22Rv1 (cell line): ENCODE results near the gene PIK3R1.

Experiments
- H3K27ac ChIP-seq: fragments of 450-650 bp; 2 replicates; pipeline ENCODE4 v1.5.1; 2017
- ZFX ChIP-seq: fragments of 450-650 bp; IDR thresholded peaks from 2 replicates; pipeline ENCODE4 v1.6.1; 2017; ENCODE audit warnings: antibody characterized with exemption, borderline replicate concordance
- TF ChIP-seq, protein P1 (sequence below): fragments of 450-650 bp; IDR thresholded peaks from 2 replicates; pipeline ENCODE4 v1.5.1; 2017; ENCODE audit warnings: mild to moderate bottlenecking

PIK3R1 gene

DNA sequence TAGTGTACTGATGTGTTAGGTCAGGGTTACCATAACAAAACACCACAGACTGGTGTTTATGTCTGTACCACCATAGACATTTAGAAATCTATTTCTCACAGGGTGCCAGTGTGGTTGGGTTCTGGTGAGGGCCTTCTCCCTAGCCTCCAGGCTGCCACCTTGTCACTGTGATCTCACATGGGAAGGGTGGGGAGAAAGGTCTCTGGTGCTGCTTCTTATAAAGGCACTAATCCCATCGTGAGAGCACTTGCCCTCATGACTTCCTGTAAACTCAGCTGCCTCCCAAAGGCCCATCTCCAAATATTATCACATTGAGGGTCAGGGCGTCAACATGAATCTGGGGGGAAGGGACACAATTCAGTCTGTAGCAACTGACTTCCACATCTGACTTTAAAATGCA, 49.8 kb downstream of the PIK3R1 start:
- no peak overlapping the region for H3K27ac ChIP-seq
- no peak for TF ChIP-seq ZFX
- TF ChIP-seq, protein P1, sequence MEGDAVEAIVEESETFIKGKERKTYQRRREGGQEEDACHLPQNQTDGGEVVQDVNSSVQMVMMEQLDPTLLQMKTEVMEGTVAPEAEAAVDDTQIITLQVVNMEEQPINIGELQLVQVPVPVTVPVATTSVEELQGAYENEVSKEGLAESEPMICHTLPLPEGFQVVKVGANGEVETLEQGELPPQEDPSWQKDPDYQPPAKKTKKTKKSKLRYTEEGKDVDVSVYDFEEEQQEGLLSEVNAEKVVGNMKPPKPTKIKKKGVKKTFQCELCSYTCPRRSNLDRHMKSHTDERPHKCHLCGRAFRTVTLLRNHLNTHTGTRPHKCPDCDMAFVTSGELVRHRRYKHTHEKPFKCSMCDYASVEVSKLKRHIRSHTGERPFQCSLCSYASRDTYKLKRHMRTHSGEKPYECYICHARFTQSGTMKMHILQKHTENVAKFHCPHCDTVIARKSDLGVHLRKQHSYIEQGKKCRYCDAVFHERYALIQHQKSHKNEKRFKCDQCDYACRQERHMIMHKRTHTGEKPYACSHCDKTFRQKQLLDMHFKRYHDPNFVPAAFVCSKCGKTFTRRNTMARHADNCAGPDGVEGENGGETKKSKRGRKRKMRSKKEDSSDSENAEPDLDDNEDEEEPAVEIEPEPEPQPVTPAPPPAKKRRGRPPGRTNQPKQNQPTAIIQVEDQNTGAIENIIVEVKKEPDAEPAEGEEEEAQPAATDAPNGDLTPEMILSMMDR = no peak

DNA sequence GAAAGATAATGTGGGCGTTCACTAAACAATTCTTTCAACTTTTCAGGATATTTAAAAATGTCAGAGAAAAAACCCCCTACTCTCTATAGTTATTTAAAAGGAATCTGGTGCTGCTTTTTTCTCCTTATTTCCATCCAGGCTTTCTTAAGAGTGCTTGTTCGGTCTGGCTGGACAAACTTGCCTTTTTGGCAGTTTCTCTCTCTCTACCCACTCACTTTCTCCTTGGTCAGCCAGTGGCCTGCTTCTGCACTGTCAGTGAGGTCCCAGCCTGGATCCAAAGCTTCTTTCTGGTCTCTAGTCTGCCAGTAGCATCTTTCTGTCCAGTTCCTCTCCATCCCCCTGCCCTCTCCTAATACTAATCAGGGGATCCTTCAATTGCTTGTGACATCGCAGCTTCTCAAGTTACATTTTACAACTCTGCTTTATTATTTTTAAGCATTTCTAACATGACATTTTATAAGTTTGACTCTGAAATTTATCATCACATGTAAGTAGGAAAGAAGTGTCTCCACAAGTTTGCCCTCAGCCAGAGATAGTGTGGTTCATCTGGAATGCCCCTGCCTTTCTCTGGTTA, 50.4 kb downstream of the PIK3R1 start:
- TF ChIP-seq, protein P1 = no peak
- no peak for TF ChIP-seq ZFX
- H3K27ac ChIP-seq = no peak overlapping the region

DNA sequence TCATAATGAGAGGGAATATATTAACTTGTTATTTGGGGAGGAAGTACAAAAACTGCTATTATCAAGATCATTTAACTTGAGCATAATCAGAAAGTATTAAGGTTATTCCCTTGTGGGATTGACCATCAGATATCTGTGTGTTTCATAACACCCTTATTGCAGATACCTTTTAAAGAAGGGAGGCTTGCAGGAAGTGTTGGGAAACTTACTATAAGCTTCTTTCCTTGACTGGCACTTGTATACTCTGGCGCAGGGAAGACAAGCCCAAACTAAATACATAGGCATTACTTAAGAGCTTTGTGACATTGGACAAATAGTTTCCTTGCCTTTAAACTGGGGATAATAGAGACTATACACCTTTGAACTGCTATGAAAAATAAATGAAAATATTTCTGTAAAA, 50.9 kb downstream of the PIK3R1 start:
- TF ChIP-seq ZFX = no peak
- TF ChIP-seq, protein P1 = no peak
- H3K27ac ChIP-seq = no peak overlapping the region

DNA sequence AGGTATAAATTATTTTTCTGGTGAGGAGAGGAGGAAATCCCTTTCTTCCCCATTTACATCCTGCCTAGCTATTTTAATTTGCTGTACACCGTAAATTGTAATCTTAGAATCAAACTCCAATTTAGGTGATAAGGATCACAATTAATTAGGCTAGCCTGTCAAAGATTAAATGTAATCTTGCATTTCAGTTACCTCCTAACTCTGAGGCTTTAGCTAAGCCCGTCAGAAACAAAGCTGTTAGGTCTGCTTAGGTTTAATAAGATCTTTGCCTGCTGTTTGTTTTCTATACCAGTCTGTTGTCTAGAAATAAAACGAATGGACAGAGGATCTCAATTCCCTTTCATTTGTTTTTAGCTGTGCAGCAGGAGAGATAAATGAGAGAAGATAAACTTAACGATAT, 51.5 kb downstream of the PIK3R1 start:
- TF ChIP-seq ZFX = no peak
- TF ChIP-seq, protein P1 = no peak
- no peak overlapping the region for H3K27ac ChIP-seq

DNA sequence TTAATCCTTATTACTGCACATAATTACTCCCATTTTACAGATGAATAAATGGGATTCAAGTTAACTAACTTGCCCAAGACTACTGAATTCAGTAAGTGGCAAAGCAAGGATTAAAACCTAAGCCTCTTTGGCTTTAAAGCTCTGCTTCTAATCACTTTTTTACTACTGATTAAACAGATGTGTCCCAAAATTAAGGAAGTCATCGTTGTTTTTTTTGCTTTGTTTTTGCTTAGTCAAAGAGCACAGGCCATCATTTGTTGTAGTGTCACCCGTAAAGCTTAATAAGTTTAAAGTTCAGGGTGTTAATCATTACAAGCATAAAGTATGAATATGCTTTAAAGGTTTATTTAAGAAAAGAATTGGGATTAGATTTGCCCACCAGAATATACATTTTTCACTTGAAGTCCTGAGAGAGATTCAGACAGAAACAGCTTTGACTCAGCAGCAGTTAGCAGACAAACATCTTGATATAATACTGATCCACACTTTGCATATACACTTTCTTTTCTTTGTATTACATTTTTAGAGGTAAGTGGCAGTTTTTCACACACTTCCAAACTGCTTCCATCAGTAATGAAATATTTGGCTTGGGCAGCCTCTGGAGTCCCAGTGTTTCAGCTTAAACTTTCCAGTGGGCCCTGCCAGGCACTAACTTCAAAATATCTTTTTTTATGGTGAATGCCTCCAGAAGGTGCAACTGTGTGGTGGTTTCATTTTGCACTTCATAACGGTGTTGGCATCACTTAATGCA, 52.7 kb downstream of the PIK3R1 start:
- no peak overlapping the region for H3K27ac ChIP-seq

DNA sequence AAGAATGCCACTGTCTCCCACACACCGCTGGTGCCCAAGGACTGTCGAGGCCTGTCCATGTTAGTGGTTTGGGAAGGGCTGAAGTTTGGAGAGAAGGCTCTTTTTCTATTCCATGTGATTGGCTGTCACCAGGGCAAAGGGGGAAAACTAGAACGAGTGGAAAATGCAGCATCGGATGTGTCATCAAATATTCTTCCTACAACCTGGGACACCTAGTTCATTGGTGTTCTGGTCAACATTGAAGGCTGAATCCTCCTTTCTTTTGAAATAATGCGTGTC, 53.2 kb downstream of the PIK3R1 start:
- TF ChIP-seq ZFX = no peak
- TF ChIP-seq, protein P1 = no peak
- H3K27ac ChIP-seq = no peak overlapping the region

More for the DNA sequence above, 52.7 kb downstream of the PIK3R1 start:
- TF ChIP-seq ZFX = no peak
- TF ChIP-seq, protein P1 = no peak

DNA sequence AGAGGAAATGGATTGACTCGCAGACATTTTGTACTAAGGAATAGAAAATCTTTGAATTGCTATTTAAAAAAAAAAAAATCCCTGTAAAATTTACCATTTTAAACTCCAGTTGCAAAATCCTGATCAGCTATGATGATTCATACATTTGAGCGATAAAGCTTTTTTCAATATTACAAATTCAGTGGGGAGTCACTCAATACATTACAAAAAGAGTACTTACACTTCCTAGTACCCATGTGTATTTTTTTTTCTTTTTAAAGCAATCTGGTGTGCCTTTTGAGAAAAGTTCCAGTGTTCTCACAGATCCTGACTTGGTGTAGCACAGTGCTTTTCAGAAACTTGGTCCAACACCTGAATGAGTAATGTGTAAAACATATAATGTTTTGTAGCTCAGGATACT, 54.3 kb downstream of the PIK3R1 start:
- H3K27ac ChIP-seq = no peak overlapping the region
- TF ChIP-seq ZFX = no peak
- TF ChIP-seq, protein P1 = no peak
